Panc1 (cell line): ENCODE results near the gene YES1. TPM values are rescaled to one million over a fixed set of nuclear protein-coding genes. Genes with fewer than 3 reads are reported as not detected.
A peak's percentile ranks its signal among the peaks of the same experiment; 100 is the strongest.

Source experiments
- ATAC-seq: fragments of 200-7000 bp; cut with Tn5 transposase; 2 replicates; pipeline ENCODE4 v1.9.1; 2020; ENCODE audit warnings: mild to moderate bottlenecking, moderate library complexity
- BruUV-seq: library from RNA; stranded (reverse); fragments of 400-500 nt; replicated peaks from 2 replicates; lab custom pipeline; 2021; lab: Mats Ljungman, UMichigan
- CTCF ChIA-PET: fragments of 300-600 bp; sonication (Branson Sonifier 250); formaldehyde crosslinking; loops from one replicate; lab custom pipeline; 2022; ENCODE audit warnings: antibody characterized with exemption; lab: Charles Lee
- POLR2A ChIA-PET: fragments of 300-600 bp; sonication (Branson Sonifier 250); formaldehyde crosslinking; loops from one replicate; lab custom pipeline; 2022; ENCODE audit warnings: antibody characterized with exemption; lab: Charles Lee
- DNase-seq: peaks from one replicate; pipeline ENCODE4 v3.0.0-alpha.2; 2010; ENCODE audit warnings: low read depth, low spot score
- H3K27ac ChIP-seq: 2 replicates; pipeline ENCODE4 v1.5.1; 2011; ENCODE audit warnings: mild to moderate bottlenecking, low read length, inconsistent platforms
- H3K27me3 ChIP-seq: fragments of 200-500 bp; sonication (Bioruptor generic); 2 replicates; pipeline ENCODE4 v1.6.0; 2014; ENCODE audit warnings: low read length, inconsistent platforms; ENCODE audit not compliant: control insufficient read depth, insufficient read depth
- H3K36me3 ChIP-seq: fragments of 200-500 bp; sonication (Bioruptor generic); 2 replicates; pipeline ENCODE4 v1.5.1; 2014; ENCODE audit warnings: inconsistent platforms, mild to moderate bottlenecking, low read length, moderate library complexity; ENCODE audit not compliant: control insufficient read depth, insufficient read depth
- H3K4me1 ChIP-seq: 2 replicates; pipeline ENCODE4 v1.5.1; 2011; ENCODE audit warnings: inconsistent platforms, mild to moderate bottlenecking, low read length, moderate library complexity; ENCODE audit not compliant: control insufficient read depth, insufficient read depth
- H3K4me3 ChIP-seq, 2 experiments: 2 replicates each; pipeline ENCODE4 v1.5.1; 2011 to 2012; ENCODE audit warnings: low read depth in 2 of 2, low read length in 2 of 2, mild to moderate bottlenecking in 2 of 2, inconsistent platforms in 1 of 2, moderate library complexity in 1 of 2
- H3K9me3 ChIP-seq: fragments of 200-500 bp; sonication (Bioruptor generic); 2 replicates; pipeline ENCODE4 v1.5.1; 2014; ENCODE audit warnings: low read depth, mild to moderate bottlenecking, inconsistent platforms, low read length, moderate library complexity; ENCODE audit not compliant: control insufficient read depth, insufficient read depth
- CTCF ChIP-seq: fragments of 450-650 bp; IDR thresholded peaks from 2 replicates; pipeline ENCODE4 v1.5.1; 2017; ENCODE audit warnings: mild to moderate bottlenecking
- POLR2AphosphoS5 ChIP-seq: IDR thresholded peaks from 2 replicates; pipeline ENCODE4 v1.6.1; 2012; ENCODE audit warnings: mild to moderate bottlenecking, low read depth, low read length, moderate library complexity
- REST ChIP-seq, 2 experiments: IDR thresholded peaks; 2 replicates each; pipeline ENCODE4 v1.6.1; 2011 to 2012; ENCODE audit warnings: low read depth in 2 of 2, control low read depth in 1 of 2, low read length in 1 of 2, mild to moderate bottlenecking in 1 of 2, moderate library complexity in 1 of 2; ENCODE audit not compliant: insufficient read depth in 1 of 2
- SIN3A ChIP-seq: IDR thresholded peaks from 2 replicates; pipeline ENCODE4 v1.6.1; 2012; ENCODE audit warnings: low read depth, mild to moderate bottlenecking, low read length, moderate library complexity, borderline replicate concordance; ENCODE audit not compliant: insufficient read depth
- TCF7L2 ChIP-seq: IDR thresholded peaks from 2 replicates; pipeline ENCODE4 v1.6.1; 2011; ENCODE audit warnings: mild to moderate bottlenecking, low read depth, low read length, inconsistent platforms
- in situ Hi-C: cut with HindIII; loops from 2 replicates; pipeline ENCODE4 v1.10.0; 2016; ENCODE audit warnings: low sequenced_read_pairs, low pct_unique_long_range_greater_than_20kb
- intact Hi-C: fragments of 100-400 bp; cut with micrococcal nuclease; formaldehyde crosslinking; loops from one replicate; pipeline ENCODE4 v1.10.0; 2022; ENCODE audit not compliant: unreplicated experiment
- total RNA-seq: library from RNA; stranded (reverse); gene quantifications from one replicate; pipeline ENCODE4 v1.2.1, GENCODE V29; 2021; ENCODE audit not compliant: unreplicated experiment

Gene YES1
- total RNA-seq, 1 experiment from 2014 or later = 91.6 TPM

GRCh38 chr18:703213-703967, 108.7 kb downstream of the YES1 start:
- POLR2A ChIA-PET = no interaction called here
- H3K36me3 ChIP-seq = peaks cover 4% of the 10 kb centered on the region; the same call in 1 of the 2 replicates
- in situ Hi-C loops (no loop called here), intact Hi-C loops (no loop called here)
- CTCF ChIA-PET = no interaction called here
- no peak overlapping the region for H3K4me3 ChIP-seq
- no peaks in the 10 kb centered on the region for H3K27me3 ChIP-seq
- H3K4me1 ChIP-seq = peaks cover 10% of the 10 kb centered on the region; the same call in 1 of the 2 replicates
- TF ChIP-seq TCF7L2 (no peak), REST (IDR thresholded peaks at IDR 0.05; ENCODE audit: insufficient read depth in 1 of 2, low read depth in 2 of 2, low read length in 1 of 2) (no peak), POLR2AphosphoS5 (no peak), CTCF (no peak), SIN3A (no peak)
- BruUV-seq = no TSS peak
- H3K9me3 ChIP-seq = no peaks in the 10 kb centered on the region
- peak; percentile 32 for DNase-seq
- peak; percentile 75 for ATAC-seq
- H3K27ac ChIP-seq = no peak overlapping the region

- intact Hi-C loops (no loop called here), in situ Hi-C loops (no loop called here)
- Histone ChIP-seq H3K27me3 (no peaks in the 10 kb centered on the region), H3K9me3 (no peaks in the 10 kb centered on the region), H3K27ac (no peak overlapping the region), H3K4me3 (no peak overlapping the region), H3K36me3 (peaks cover 13% of the 10 kb centered on the region; the same call in 1 of the 2 replicates), H3K4me1 (0 out of 2 replicates have a peak, but pooled peaks cover 1% of the 10 kb centered on the region)
- TF ChIP-seq POLR2AphosphoS5 = no peak
- TF ChIP-seq SIN3A = no peak
- no peak for TF ChIP-seq CTCF
- no peak for TF ChIP-seq TCF7L2
- TF ChIP-seq REST (IDR thresholded peaks at IDR 0.05; ENCODE audit: insufficient read depth in 1 of 2, low read depth in 2 of 2, low read length in 1 of 2) = no peak
- ChIA-PET POLR2A (no interaction called here), CTCF (no interaction called here)
- no peak for ATAC-seq
- BruUV-seq = no TSS peak
- no peak for DNase-seq
These were observed 114.2 kb downstream of the YES1 start for GRCh38 chr18:697800-698199.
